ENCODE results near the gene MMAB. TPM values are rescaled to one million over a fixed set of nuclear protein-coding genes. Genes with fewer than 3 reads are reported as not detected.

Gene MMAB
- total and polyA plus RNA-seq, 2 experiments from 2014 or later = 46.6 to 80.8 TPM

DNA sequence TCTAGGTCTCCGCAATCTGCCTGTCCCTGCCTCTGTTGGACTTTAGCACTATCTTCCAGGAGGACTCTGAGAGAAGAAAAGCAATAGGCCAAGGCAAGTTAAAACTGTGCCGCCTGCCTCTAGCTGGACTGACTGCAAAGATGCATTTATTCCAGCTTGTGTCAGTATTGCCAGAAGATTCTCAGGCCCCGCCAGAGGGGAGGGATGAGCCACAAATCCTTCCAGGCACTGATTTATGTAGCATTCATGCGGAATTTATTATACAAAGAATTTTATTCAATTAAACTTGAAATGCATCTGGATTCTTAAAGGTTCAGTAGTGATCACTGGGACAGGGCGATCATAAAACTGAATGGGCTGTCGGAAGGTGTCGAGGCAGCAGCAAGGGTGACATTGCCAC lies 19.8 kb downstream of the MMAB start:
- Histone ChIP-seq H3K9me3 (ENCODE audit: low read depth) (no peaks in the 10 kb centered on the region), H3K27me3 (no peaks in the 10 kb centered on the region), H3K36me3 (replicated peaks; ENCODE audit: insufficient read depth, low read depth) (no peaks in the 10 kb centered on the region), H3K9me2 (replicated peaks; ENCODE audit: insufficient read depth) (no peaks in the 10 kb centered on the region), H3K79me2 (no peaks in the 10 kb centered on the region), H2AFZ (no peak overlapping the region), H3K4me2 (no peak overlapping the region), H3K27ac (no peak overlapping the region), H3K4me1 (ENCODE audit: insufficient read depth) (peaks cover 3% of the 10 kb centered on the region), H4K20me1 (ENCODE audit: insufficient read depth, poor library complexity, severe bottlenecking) (no peaks in the 10 kb centered on the region), H3K4me3 (no peak overlapping the region)
- no peak for DNase-seq (ENCODE audit: low spot score)
- no peak for TF ChIP-seq CTCF (IDR thresholded peaks at IDR 0.05; ENCODE audit: poor library complexity)
- TF ChIP-seq EZH2phosphoT487 (IDR thresholded peaks at IDR 0.05; ENCODE audit: low read depth, severe bottlenecking, unreplicated experiment) = no peak
- TF ChIP-seq EZH2 (IDR thresholded peaks at IDR 0.05; ENCODE audit: borderline replicate concordance) = no peak
- WGBS (ENCODE audit: low lambda C conversion rate, missing lambda C conversion rate) = 82% methylated on average over 7 of the region's 7 CpGs

DNA sequence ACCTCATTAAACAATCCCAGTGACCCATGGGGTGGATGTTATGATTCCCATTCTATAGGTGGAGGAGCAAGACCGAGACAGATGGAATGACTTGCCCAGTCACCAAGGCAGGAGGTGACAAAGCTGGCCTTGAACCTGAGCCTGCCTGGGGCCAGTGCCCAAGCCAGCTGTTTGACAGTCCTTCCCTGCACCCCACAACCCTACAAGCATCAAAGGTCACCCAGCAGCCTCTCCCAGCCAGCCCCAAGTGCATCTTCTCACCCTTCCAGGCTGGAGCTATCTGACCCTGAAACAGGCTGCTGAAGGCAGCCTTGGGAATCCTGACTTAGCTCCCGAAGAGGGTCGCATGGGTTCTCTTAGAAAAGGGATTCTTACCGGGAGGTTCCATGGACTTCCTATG lies 20.3 kb downstream of the MMAB start:
- no peak overlapping the region for H3K4me3 ChIP-seq
- no peak overlapping the region for H2AFZ ChIP-seq
- no peaks in the 10 kb centered on the region for H3K9me3 ChIP-seq (ENCODE audit: low read depth)
- H3K4me1 ChIP-seq (ENCODE audit: insufficient read depth) = no peaks in the 10 kb centered on the region
- H3K27ac ChIP-seq = no peak overlapping the region
- TF ChIP-seq CTCF (IDR thresholded peaks at IDR 0.05; ENCODE audit: poor library complexity) (no peak), EZH2phosphoT487 (IDR thresholded peaks at IDR 0.05; ENCODE audit: low read depth, severe bottlenecking, unreplicated experiment) (no peak), EZH2 (IDR thresholded peaks at IDR 0.05; ENCODE audit: borderline replicate concordance) (no peak)
- H3K36me3 ChIP-seq (replicated peaks; ENCODE audit: insufficient read depth, low read depth) = no peaks in the 10 kb centered on the region
- no peaks in the 10 kb centered on the region for H3K9me2 ChIP-seq (replicated peaks; ENCODE audit: insufficient read depth)
- WGBS (ENCODE audit: low lambda C conversion rate, missing lambda C conversion rate) = 88% methylated on average over 4 of the region's 4 CpGs
- H3K4me2 ChIP-seq = no peak overlapping the region
- peaks cover 2% of the 10 kb centered on the region for H3K27me3 ChIP-seq
- H4K20me1 ChIP-seq (ENCODE audit: insufficient read depth, poor library complexity, severe bottlenecking) = no peaks in the 10 kb centered on the region
- H3K79me2 ChIP-seq = no peaks in the 10 kb centered on the region
- DNase-seq (ENCODE audit: low spot score) = no peak

DNA sequence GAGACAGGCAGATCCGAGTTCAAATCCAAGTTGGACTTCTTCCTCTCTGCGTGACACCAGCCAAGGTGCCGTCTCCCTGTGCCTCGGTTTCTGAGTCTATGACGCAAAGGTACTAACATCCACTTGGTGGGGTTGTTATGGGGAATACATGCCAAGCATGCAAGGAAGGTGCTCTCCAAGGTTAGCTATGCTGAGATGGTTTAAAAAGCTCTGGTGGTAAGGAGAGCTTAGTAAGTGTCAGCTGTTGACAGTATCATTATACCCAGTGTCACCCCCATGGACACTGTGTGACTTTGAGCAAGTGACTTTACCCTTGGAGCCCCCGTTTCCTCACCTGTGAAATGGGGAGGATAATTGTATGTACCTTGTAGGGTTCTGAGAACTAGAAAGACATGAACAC lies 22.2 kb downstream of the MMAB start:
- DNase-seq (ENCODE audit: low spot score) = no peak
- Histone ChIP-seq H3K27me3 (peaks cover 2% of the 10 kb centered on the region), H2AFZ (no peak overlapping the region), H3K9me3 (ENCODE audit: low read depth) (no peaks in the 10 kb centered on the region), H3K27ac (no peak overlapping the region), H3K4me3 (no peak overlapping the region), H3K36me3 (replicated peaks; ENCODE audit: insufficient read depth, low read depth) (no peaks in the 10 kb centered on the region), H3K79me2 (no peaks in the 10 kb centered on the region), H4K20me1 (ENCODE audit: insufficient read depth, poor library complexity, severe bottlenecking) (no peaks in the 10 kb centered on the region), H3K9me2 (replicated peaks; ENCODE audit: insufficient read depth) (no peaks in the 10 kb centered on the region), H3K4me2 (no peak overlapping the region), H3K4me1 (ENCODE audit: insufficient read depth) (no peaks in the 10 kb centered on the region)
- TF ChIP-seq CTCF (IDR thresholded peaks at IDR 0.05; ENCODE audit: poor library complexity) (no peak), EZH2phosphoT487 (IDR thresholded peaks at IDR 0.05; ENCODE audit: low read depth, severe bottlenecking, unreplicated experiment) (no peak), EZH2 (IDR thresholded peaks at IDR 0.05; ENCODE audit: borderline replicate concordance) (no peak)
- WGBS (ENCODE audit: low lambda C conversion rate, missing lambda C conversion rate) = 93% methylated on average over 6 of the region's 6 CpGs

DNA sequence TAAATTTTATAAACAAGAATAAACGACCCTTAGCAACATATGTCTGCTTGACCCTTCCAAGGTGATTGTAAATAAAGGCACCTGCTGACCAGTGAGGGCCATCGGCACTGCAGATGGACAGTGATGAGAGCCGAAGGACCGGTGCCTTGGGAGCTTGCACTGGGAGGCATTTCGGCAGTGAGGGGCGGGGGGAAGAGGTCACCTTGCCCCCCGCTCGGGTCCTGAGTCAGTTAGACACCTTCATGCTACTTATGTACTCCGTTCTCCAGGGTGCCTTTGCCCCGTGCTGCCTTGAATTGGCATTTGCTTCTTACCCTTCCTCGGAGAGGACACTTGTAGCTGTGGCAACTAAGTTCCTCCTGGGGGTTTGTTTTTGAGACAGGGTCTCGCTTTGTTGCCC lies 23.0 kb downstream of the MMAB start:
- Histone ChIP-seq H3K27ac (no peak overlapping the region), H3K4me1 (ENCODE audit: insufficient read depth) (no peaks in the 10 kb centered on the region), H3K27me3 (peaks cover 2% of the 10 kb centered on the region), H4K20me1 (ENCODE audit: insufficient read depth, poor library complexity, severe bottlenecking) (no peaks in the 10 kb centered on the region), H3K9me2 (replicated peaks; ENCODE audit: insufficient read depth) (no peaks in the 10 kb centered on the region), H3K4me2 (no peak overlapping the region), H3K9me3 (ENCODE audit: low read depth) (no peaks in the 10 kb centered on the region), H2AFZ (no peak overlapping the region), H3K79me2 (no peaks in the 10 kb centered on the region), H3K4me3 (no peak overlapping the region), H3K36me3 (replicated peaks; ENCODE audit: insufficient read depth, low read depth) (no peaks in the 10 kb centered on the region)
- 83% methylated on average over 12 of the region's 12 CpGs for whole genome bisulfite sequencing (ENCODE audit: low lambda C conversion rate, missing lambda C conversion rate)
- no peak for DNase-seq (ENCODE audit: low spot score)
- no peak for TF ChIP-seq EZH2phosphoT487 (IDR thresholded peaks at IDR 0.05; ENCODE audit: low read depth, severe bottlenecking, unreplicated experiment)
- TF ChIP-seq CTCF (IDR thresholded peaks at IDR 0.05; ENCODE audit: poor library complexity) = no peak
- no peak for TF ChIP-seq EZH2 (IDR thresholded peaks at IDR 0.05; ENCODE audit: borderline replicate concordance)

Measured in hepatocyte (in vitro differentiated cells).